Measurements from ENCODE around the gene KIFC3. TPM values are rescaled to one million over a fixed set of nuclear protein-coding genes. Genes with fewer than 3 reads are reported as not detected.
A peak's percentile ranks its signal among the peaks of the same experiment; 100 is the strongest.

Gene KIFC3
- total and polyA plus RNA-seq, 2 of the 8 experiments (the other 6 are each of a cell fraction or from before 2014, with no cell fraction given), result 2.1 to 7.1 TPM

GRCh38 chr16:57749101-57749692 lies 53.1 kb downstream of the KIFC3 start:
- Histone ChIP-seq H3K79me1 (ENCODE audit: low read depth, low read length) (no peaks in the 10 kb centered on the region), H3K9ac (replicated peaks in 1 of 4; ENCODE audit: extremely low read depth in 1 of 4, low read depth in 3 of 4, low read length in 3 of 4) (no peak overlapping the region), H2BK12ac (ENCODE audit: low read depth, low read length) (no peak overlapping the region), H3K4me1 (replicated peaks in 1 of 4; ENCODE audit: control insufficient read depth in 3 of 4, insufficient read depth in 4 of 4, low read length in 3 of 4) (no peaks in the 10 kb centered on the region), H3K9me3 (ENCODE audit: insufficient read depth in 2 of 2, low read depth in 1 of 2, low read length in 1 of 2) (no peaks in the 10 kb centered on the region), H2AK5ac (ENCODE audit: low read depth, low read length) (no peak overlapping the region), H3K4ac (replicated peaks; ENCODE audit: insufficient read length, low read depth, low read length) (no peak overlapping the region), H2BK120ac (replicated peaks; ENCODE audit: low read depth, low read length) (no peak overlapping the region), H2AFZ (ENCODE audit: low read length) (no peak overlapping the region), H2BK20ac (ENCODE audit: low read length) (no peak overlapping the region), H3K27me3 (replicated peaks in 1 of 4; ENCODE audit: control insufficient read depth in 3 of 4, extremely low read depth in 1 of 4, insufficient read depth in 3 of 4, low read length in 3 of 4) (no peaks in the 10 kb centered on the region), H3K23me2 (ENCODE audit: low read depth, low read length) (no peaks in the 10 kb centered on the region), H3K56ac (replicated peaks; ENCODE audit: insufficient read length, low read depth, low read length) (no peak overlapping the region), H3K4me2 (ENCODE audit: insufficient read depth in 1 of 2, low read depth in 2 of 2, low read length in 2 of 2) (no peak overlapping the region), H3K79me2 (ENCODE audit: control insufficient read depth in 1 of 2, insufficient read depth in 2 of 2, low read length in 2 of 2) (no peaks in the 10 kb centered on the region), H3K14ac (ENCODE audit: insufficient read length) (no peak overlapping the region), H3K18ac (ENCODE audit: extremely low read depth, low read length) (no peak overlapping the region), H3K36me3 (ENCODE audit: control insufficient read depth in 2 of 4, insufficient read depth in 4 of 4, low read length in 3 of 4) (peaks cover 0 to 8% (median 3%) of the 10 kb centered on the region in 4 experiments; a peak in 5 of 8 replicates), H3K27ac (ENCODE audit: low read depth, low read length) (no peak overlapping the region), H3K4me3 (ENCODE audit: extremely low read depth in 1 of 4, insufficient read depth in 2 of 4, low read depth in 3 of 4, low read length in 4 of 4) (no peak overlapping the region), H2BK15ac (ENCODE audit: low read length) (no peak overlapping the region), H4K20me1 (replicated peaks in 1 of 2; ENCODE audit: control insufficient read depth in 1 of 2, insufficient read depth in 2 of 2, low read length in 2 of 2) (peaks cover 0 to 4% of the 10 kb centered on the region in 2 experiments), H4K91ac (replicated peaks; ENCODE audit: insufficient read length, low read length) (no peak overlapping the region), H2BK5ac (ENCODE audit: low read depth, low read length) (no peak overlapping the region), H4K8ac (ENCODE audit: extremely low read depth, insufficient read depth, low read length) (no peak overlapping the region), H4K5ac (ENCODE audit: insufficient read length, low read depth, low read length) (no peak overlapping the region), H3K23ac (ENCODE audit: insufficient read length) (no peak overlapping the region)
- FAIRE-seq, result no peak
- 90% methylated on average over 3 of the region's 3 CpGs; no CpG with 5 or more reads in 1 of the 2 experiments for WGBS, 2 experiments (ENCODE audit: extremely low coverage in 1 of 2, insufficient coverage in 1 of 2, insufficient read length in 1 of 2, insufficient replicate concordance in 2 of 2, low coverage in 1 of 2, low lambda C conversion rate in 2 of 2, missing lambda C conversion rate in 1 of 2)
- TF ChIP-seq SRF (IDR thresholded peaks at IDR 0.05; ENCODE audit: low read depth, low read length) (no peak), SIX5 (IDR thresholded peaks at IDR 0.05; ENCODE audit: low read depth, low read length) (no peak), KDM1A (IDR thresholded peaks at IDR 0.05; ENCODE audit: borderline replicate concordance, low read length) (peak; percentile 64; the same call in 1 of the 2 replicates), BCL11A (IDR thresholded peaks at IDR 0.05; ENCODE audit: low read depth in 2 of 2, low read length in 2 of 2) (no peak), BACH1 (IDR thresholded peaks at IDR 0.05; ENCODE audit: low read length) (no peak), CTBP2 (IDR thresholded peaks at IDR 0.05; ENCODE audit: borderline replicate concordance, insufficient read depth, insufficient read length, low read length) (no peak), SIN3A (conservative IDR thresholded peaks at IDR 0.05 in 1 of 2, IDR thresholded peaks at IDR 0.05 in 1 of 2; ENCODE audit: low read depth in 1 of 2, low read length in 2 of 2) (no peak)
- ChIA-PET POLR2A (ENCODE audit: partially characterized antibody) (interaction anchor here (0.9 to 1.9 kb wide), 4 partner anchors 11 to 19 kb away, joined by 3 to 12 read pairs (median 4); partner anchors contain the start of gene KATNB1), CTCF (ENCODE audit: partially characterized antibody) (interaction anchor here (0.6 to 3.0 kb wide), 7 partner anchors 8 to 1198 kb away, joined by 3 to 17 read pairs (median 5); no protein-coding TSS in a partner anchor)
- DNase-seq (ENCODE audit: low read depth in 1 of 2, low spot score in 2 of 2), result no peak
